Tibial artery (tissue), 4 donors: Measurements from ENCODE around the gene RCAN1.

Experiments used
- DNase-seq, 2 donors: peaks; one replicate each; pipeline ENCODE4 v3.0.0-alpha.2; 2019
- H3K27ac ChIP-seq, 2 donors: fragments of 200-600 bp; sonication (generic) in 1 of 2; 1 replicate in 1 of 2; 2 replicates in 1 of 2; pipeline ENCODE4 v1.5.1; 2018 to 2019; ENCODE audit warnings: mild to moderate bottlenecking in 1 of 2
- H3K27me3 ChIP-seq, 2 donors: fragments of 200-600 bp; sonication (generic) in 1 of 2; one replicate each; pipeline versions ENCODE4 v1.5.1 to v1.6.0; 2016 to 2019
- H3K36me3 ChIP-seq, 3 donors: fragments of 200-600 bp; sonication (generic) in 2 of 3; one replicate each; pipeline ENCODE4 v1.5.1; 2016 to 2019; ENCODE audit warnings: mild to moderate bottlenecking in 2 of 3
- H3K4me1 ChIP-seq, 4 donors: fragments of 200-600 bp; sonication (generic) in 2 of 4; 1 replicate in 3 of 4; 2 replicates in 1 of 4; pipeline ENCODE4 v1.5.1; 2016 to 2019
- H3K4me3 ChIP-seq, 2 donors: fragments of 200-600 bp; sonication (generic) in 1 of 2; 1 replicate in 1 of 2; 2 replicates in 1 of 2; pipeline ENCODE4 v1.5.1; 2018 to 2019; ENCODE audit warnings: mild to moderate bottlenecking in 2 of 2
- H3K9me3 ChIP-seq, 3 donors: fragments of 200-600 bp; sonication (generic) in 1 of 3; one replicate each; pipeline ENCODE4 v1.5.1; 2016 to 2019
- CTCF ChIP-seq, 2 experiments: fragments of 200-600 bp in 1 of 2; fragments of 450-650 bp in 1 of 2; IDR thresholded peaks; one replicate each; pipeline ENCODE4 v1.5.1; 2017 to 2019; ENCODE audit warnings: antibody characterized with exemption in 2 of 2, mild to moderate bottlenecking in 1 of 2, moderate library complexity in 1 of 2
- intact Hi-C: fragments of 100-400 bp; cut with DNase I; formaldehyde crosslinking; loops from one replicate; pipeline ENCODE4 v1.15.0; 2023; ENCODE audit warnings: low total_unique reads

Gene RCAN1

GRCh38 chr21:34614628-34615486, at the start of gene RCAN1:
TSS of gene RCAN1 (minus strand) at chr21:34615113. CDS start at chr21:34615011, 102 bp downstream.
- DNase-seq, result peak; percentile 90 to 94
- peaks cover 0 to 22% (median 15%) of the 10 kb centered on the region in 4 donors for H3K4me1 ChIP-seq
- no peak for TF ChIP-seq CTCF (IDR thresholded peaks at IDR 0.05)

GRCh38 chr21:34661848-34662247, 46.9 kb upstream of the RCAN1 start:
- H3K4me3 ChIP-seq, result no peak overlapping the region
- peaks cover 0 to 12% of the 10 kb centered on the region in 2 donors for H3K27me3 ChIP-seq
- no peak for TF ChIP-seq CTCF (IDR thresholded peaks at IDR 0.05)
- no peak overlapping the region for H3K27ac ChIP-seq
- H3K9me3 ChIP-seq, result peaks cover 3 to 27% (median 16%) of the 10 kb centered on the region in 3 donors
- DNase-seq, result no peak
- H3K4me1 ChIP-seq, result no peaks in the 10 kb centered on the region
- intact Hi-C loops, result no loop called here
- H3K36me3 ChIP-seq, result no peaks in the 10 kb centered on the region

More at GRCh38 chr21:34614628-34615486, at the start of gene RCAN1:
- Histone ChIP-seq H3K27me3 (no peaks in the 10 kb centered on the region), H3K9me3 (no peaks in the 10 kb centered on the region), H3K36me3 (no peaks in the 10 kb centered on the region), H3K4me3 (peak within 1 kb of the TSS; percentile 73 to 85), H3K27ac (peak within 1 kb of the TSS; percentile 83 to 87)
- intact Hi-C loops, result no loop called here

GRCh38 chr21:34653522-34653921, 38.6 kb upstream of the RCAN1 start:
- H3K27me3 ChIP-seq, result peaks cover 0 to 32% of the 10 kb centered on the region in 2 donors
- no peak overlapping the region for H3K4me3 ChIP-seq
- TF ChIP-seq CTCF (IDR thresholded peaks at IDR 0.05), result no peak
- intact Hi-C loops, result no loop called here
- DNase-seq, result no peak
- no peaks in the 10 kb centered on the region for H3K4me1 ChIP-seq
- no peak overlapping the region for H3K27ac ChIP-seq
- peaks cover 0 to 9% (median 0%) of the 10 kb centered on the region in 3 donors for H3K9me3 ChIP-seq
- H3K36me3 ChIP-seq, result no peaks in the 10 kb centered on the region

- H3K27me3 ChIP-seq, result peaks cover 0 to 50% of the 10 kb centered on the region in 2 donors
- intact Hi-C loops, result no loop called here
- no peak for DNase-seq
- no peak overlapping the region for H3K4me3 ChIP-seq
- TF ChIP-seq CTCF (IDR thresholded peaks at IDR 0.05), result no peak
- H3K9me3 ChIP-seq, result peaks cover 0 to 9% (median 0%) of the 10 kb centered on the region in 3 donors
- no peak overlapping the region for H3K27ac ChIP-seq
- no peaks in the 10 kb centered on the region for H3K36me3 ChIP-seq
- H3K4me1 ChIP-seq, result no peaks in the 10 kb centered on the region
These were observed 36.7 kb upstream of the RCAN1 start for GRCh38 chr21:34651642-34652041.

- H3K9me3 ChIP-seq, result peaks cover 0 to 9% (median 0%) of the 10 kb centered on the region in 3 donors
- peaks cover 0 to 51% of the 10 kb centered on the region in 2 donors for H3K27me3 ChIP-seq
- TF ChIP-seq CTCF (IDR thresholded peaks at IDR 0.05), result no peak
- H3K4me3 ChIP-seq, result no peak overlapping the region
- intact Hi-C loops, result no loop called here
- no peaks in the 10 kb centered on the region for H3K4me1 ChIP-seq
- H3K36me3 ChIP-seq, result no peaks in the 10 kb centered on the region
- H3K27ac ChIP-seq, result no peak overlapping the region
- no peak for DNase-seq
These were observed 36.0 kb upstream of the RCAN1 start for GRCh38 chr21:34650861-34651431.
